ENCODE data around the gene TADA2A.

DNA sequence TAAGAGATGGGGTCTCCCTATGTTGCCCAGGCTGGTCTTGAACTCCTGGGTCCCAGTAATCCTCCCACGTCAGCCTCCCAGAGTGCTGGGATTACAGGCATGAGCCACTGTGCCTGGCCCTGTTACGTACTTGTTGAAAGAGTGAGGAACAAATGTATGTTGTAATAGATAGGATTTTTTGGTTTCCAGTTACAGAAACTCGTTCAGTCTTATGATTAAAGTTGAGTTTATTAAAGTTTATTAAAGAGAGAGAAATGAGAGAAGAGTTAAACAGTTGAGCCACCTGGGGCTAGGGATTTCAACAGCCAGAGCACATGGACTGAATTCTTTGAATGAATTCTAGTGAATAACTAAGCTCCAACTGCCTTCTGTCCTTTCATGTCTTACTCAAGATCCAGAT is 3.7 kb downstream of the TADA2A start:
- TF ChIP-seq, protein P1, sequence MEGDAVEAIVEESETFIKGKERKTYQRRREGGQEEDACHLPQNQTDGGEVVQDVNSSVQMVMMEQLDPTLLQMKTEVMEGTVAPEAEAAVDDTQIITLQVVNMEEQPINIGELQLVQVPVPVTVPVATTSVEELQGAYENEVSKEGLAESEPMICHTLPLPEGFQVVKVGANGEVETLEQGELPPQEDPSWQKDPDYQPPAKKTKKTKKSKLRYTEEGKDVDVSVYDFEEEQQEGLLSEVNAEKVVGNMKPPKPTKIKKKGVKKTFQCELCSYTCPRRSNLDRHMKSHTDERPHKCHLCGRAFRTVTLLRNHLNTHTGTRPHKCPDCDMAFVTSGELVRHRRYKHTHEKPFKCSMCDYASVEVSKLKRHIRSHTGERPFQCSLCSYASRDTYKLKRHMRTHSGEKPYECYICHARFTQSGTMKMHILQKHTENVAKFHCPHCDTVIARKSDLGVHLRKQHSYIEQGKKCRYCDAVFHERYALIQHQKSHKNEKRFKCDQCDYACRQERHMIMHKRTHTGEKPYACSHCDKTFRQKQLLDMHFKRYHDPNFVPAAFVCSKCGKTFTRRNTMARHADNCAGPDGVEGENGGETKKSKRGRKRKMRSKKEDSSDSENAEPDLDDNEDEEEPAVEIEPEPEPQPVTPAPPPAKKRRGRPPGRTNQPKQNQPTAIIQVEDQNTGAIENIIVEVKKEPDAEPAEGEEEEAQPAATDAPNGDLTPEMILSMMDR (conservative IDR thresholded peaks at IDR 0.05 in 1 of 2, IDR thresholded peaks at IDR 0.05 in 1 of 2; ENCODE audit: extremely low read depth in 1 of 2, insufficient read depth in 1 of 2, low read depth in 1 of 2, low read length in 2 of 2): no peak
- TF ChIP-seq EZH2 (IDR thresholded peaks at IDR 0.05; ENCODE audit: borderline replicate concordance, low read length): no peak

Data from mammary epithelial cell (primary cell).